SK-N-SH (cell line): ENCODE data around the gene EEF1AKMT1. TPM values are rescaled to one million over a fixed set of nuclear protein-coding genes. Genes with fewer than 3 reads are reported as not detected.

Source experiments
- CTCF ChIA-PET: fragments of 300-600, 350-600 bp; formaldehyde crosslinking; extraction: SDS; loops from one replicate; lab custom pipeline; 2021; lab: Yijun Ruan, JAX
- POLR2A ChIA-PET: fragments of 350-600 bp; sonication (Branson Sonifier 250); formaldehyde crosslinking; extraction: SDS; loops from one replicate; lab custom pipeline; 2020; ENCODE audit warnings: antibody characterized with exemption, inconsistent platforms; lab: Yijun Ruan, JAX
- DNase-seq: peaks from one replicate; pipeline ENCODE4 v3.0.0; 2012
- H2AFZ ChIP-seq: fragments of 200-600 bp; sonication (generic); 2 replicates; pipeline ENCODE4 v1.8.1; 2016; ENCODE audit warnings: antibody characterized with exemption, mild to moderate bottlenecking, low read depth
- H3F3A ChIP-seq: fragments of 200-600 bp; sonication (generic); replicated peaks from 2 replicates; pipeline ENCODE3; 2016; ENCODE audit warnings: antibody characterized with exemption, mild to moderate bottlenecking; ENCODE audit not compliant: insufficient read depth
- H3K27ac ChIP-seq, 2 experiments: fragments of 200-500 bp in 1 of 2; fragments of 200-600 bp in 1 of 2; sonication (Bioruptor generic) in 1 of 2; sonication (generic), shearing (Covaris generic) in 1 of 2; 2 replicates each; pipeline versions ENCODE4 v1.5.1 to v1.6.1; 2014 to 2016; ENCODE audit warnings: low read depth in 2 of 2, inconsistent platforms in 1 of 2, low read length in 1 of 2, mild to moderate bottlenecking in 1 of 2, mixed read lengths in 1 of 2
- H3K27me3 ChIP-seq: fragments of 200-600 bp; sonication (generic), shearing (Covaris generic); 2 replicates; pipeline ENCODE4 v1.6.1; 2016; ENCODE audit warnings: mixed run types; ENCODE audit not compliant: insufficient read depth
- H3K36me3 ChIP-seq, 2 experiments: fragments of 200-500 bp in 1 of 2; fragments of 200-600 bp in 1 of 2; sonication (Bioruptor generic) in 1 of 2; sonication (generic) in 1 of 2; replicated peaks in 1 of 2; 2 replicates each; pipeline versions ENCODE3 to v1.5.1; 2014 to 2016; ENCODE audit warnings: low read length in 1 of 2, mild to moderate bottlenecking in 1 of 2; ENCODE audit not compliant: insufficient read depth in 2 of 2, control insufficient read depth in 1 of 2
- H3K4me1 ChIP-seq, 2 experiments: fragments of 200-500 bp in 1 of 2; fragments of 200-600 bp in 1 of 2; sonication (Bioruptor generic) in 1 of 2; sonication (generic), shearing (Covaris generic) in 1 of 2; 2 replicates each; pipeline versions ENCODE4 v1.5.1 to v1.6.1; 2014 to 2016; ENCODE audit warnings: low read depth in 1 of 2, low read length in 1 of 2, mixed run types in 1 of 2; ENCODE audit not compliant: insufficient read depth in 2 of 2, control insufficient read depth in 1 of 2
- H3K4me2 ChIP-seq: fragments of 200-600 bp; sonication (generic), shearing (Covaris generic); 2 replicates; pipeline ENCODE4 v1.6.1; 2017; ENCODE audit warnings: mixed run types
- H3K4me3 ChIP-seq, 2 experiments: fragments of 200-500 bp in 1 of 2; fragments of 200-600 bp in 1 of 2; sonication (Bioruptor generic) in 1 of 2; sonication (generic), shearing (Covaris generic) in 1 of 2; 2 replicates each; pipeline versions ENCODE4 v1.5.1 to v1.8.1; 2014 to 2016; ENCODE audit warnings: low read depth in 2 of 2, inconsistent platforms in 1 of 2, low read length in 1 of 2, mild to moderate bottlenecking in 1 of 2, mixed read lengths in 1 of 2, moderate library complexity in 1 of 2
- H3K79me2 ChIP-seq: fragments of 200-600 bp; sonication (generic); 2 replicates; pipeline ENCODE4 v1.8.1; 2017; ENCODE audit warnings: mild to moderate bottlenecking; ENCODE audit not compliant: insufficient read depth
- H3K9ac ChIP-seq: fragments of 200-600 bp; sonication (generic); 2 replicates; pipeline ENCODE4 v1.6.1; 2017; ENCODE audit warnings: mixed run types
- H3K9me2 ChIP-seq: fragments of 200-600 bp; sonication (generic); 2 replicates; pipeline ENCODE4 v1.6.1; 2017; ENCODE audit warnings: mixed run types
- H3K9me3 ChIP-seq: fragments of 200-600 bp; sonication (generic); 2 replicates; pipeline ENCODE4 v1.6.1; 2017; ENCODE audit warnings: mixed run types, mild to moderate bottlenecking, moderate library complexity
- H4K20me1 ChIP-seq: fragments of 200-600 bp; sonication (generic); 2 replicates; pipeline ENCODE4 v1.6.1; 2017; ENCODE audit warnings: mild to moderate bottlenecking, mixed run types; ENCODE audit not compliant: insufficient read depth
- ELF1 ChIP-seq: IDR thresholded peaks from 2 replicates; pipeline ENCODE4 v1.4.0; 2012
- EP300 ChIP-seq, 2 experiments: IDR thresholded peaks; 2 replicates each; pipeline versions ENCODE4 v1.4.0 to v1.6.1; 2012; ENCODE audit warnings: borderline replicate concordance in 1 of 2, low read depth in 1 of 2, low read length in 1 of 2
- EZH2phosphoT487 ChIP-seq: fragments of 200-600 bp; sonication (generic); IDR thresholded peaks from 2 replicates; pipeline ENCODE4 v1.6.1; 2017; ENCODE audit warnings: low read depth, mixed run types, mild to moderate bottlenecking, antibody characterized with exemption, moderate library complexity, borderline replicate concordance
- FOXM1 ChIP-seq: IDR thresholded peaks from 2 replicates; pipeline ENCODE4 v1.4.0; 2012; ENCODE audit warnings: low read depth, mild to moderate bottlenecking
- GATA2 ChIP-seq: sonication (generic); formaldehyde crosslinking; IDR thresholded peaks from 2 replicates; pipeline ENCODE4 v1.5.0; 2020; ENCODE audit warnings: mild to moderate bottlenecking, missing genetic modification reagents
- JUND ChIP-seq: IDR thresholded peaks from 2 replicates; pipeline ENCODE4 v1.4.0; 2012
- MXI1 ChIP-seq: IDR thresholded peaks from 2 replicates; pipeline ENCODE4 v1.6.1; 2012; ENCODE audit warnings: mild to moderate bottlenecking, low read depth, low read length, improper control_type of control experiment
- NFIC ChIP-seq: IDR thresholded peaks from 2 replicates; pipeline ENCODE4 v1.4.0; 2012; ENCODE audit warnings: borderline replicate concordance
- NRF1 ChIP-seq: IDR thresholded peaks from 2 replicates; pipeline ENCODE4 v1.6.1; 2012; ENCODE audit warnings: low read depth, mild to moderate bottlenecking, low read length
- POLR2AphosphoS5 ChIP-seq: IDR thresholded peaks from 2 replicates; pipeline ENCODE4 v1.6.1; 2012; ENCODE audit warnings: low read depth, low read length
- SIN3A ChIP-seq: IDR thresholded peaks from 2 replicates; pipeline ENCODE4 v1.6.1; 2012; ENCODE audit warnings: low read depth, mild to moderate bottlenecking, low read length, moderate library complexity, borderline replicate concordance
- SMC3 ChIP-seq: IDR thresholded peaks from 2 replicates; pipeline ENCODE4 v1.6.1; 2012; ENCODE audit warnings: low read depth, low read length, improper control_type of control experiment
- TCF12 ChIP-seq: IDR thresholded peaks from 2 replicates; pipeline ENCODE4 v1.4.0; 2012
- TEAD4 ChIP-seq: IDR thresholded peaks from 2 replicates; pipeline ENCODE4 v1.4.0; 2012; ENCODE audit warnings: mild to moderate bottlenecking, borderline replicate concordance; ENCODE audit not compliant: insufficient read depth
- WGBS: methylation state at CpG from one replicate; pipeline ENCODE4 v1.1.6; 2017; ENCODE audit warnings: low lambda C conversion rate; 5-methylcytosine and 5-hydroxymethylcytosine counted together
- polyA plus RNA-seq, 3 experiments: library from polyadenylated mRNA; depleted of rRNA; stranded (reverse); fragments of >200 nt; gene quantifications; 2 replicates each; pipeline ENCODE4 v1.2.3, GENCODE V29; 2012
- TF ChIP-seq, protein P1 (sequence below): IDR thresholded peaks from 2 replicates; pipeline ENCODE4 v1.4.0; 2012; ENCODE audit warnings: low read depth
- TF ChIP-seq, protein P2 (sequence below): fragments of 200-600 bp; sonication (generic); IDR thresholded peaks from 2 replicates; pipeline ENCODE4 v1.6.1; 2017; ENCODE audit warnings: antibody characterized with exemption, mild to moderate bottlenecking, moderate library complexity
- TF ChIP-seq, protein P3 (sequence below): fragments of 150-350 bp; IDR thresholded peaks from 2 replicates; pipeline ENCODE4 v1.6.1; 2016; ENCODE audit warnings: mild to moderate bottlenecking, low read depth, low read length

Gene EEF1AKMT1
- polyA plus RNA-seq, 1 of the 3 experiments (the other 2 are of a cell fraction), result 4.2 TPM

DNA sequence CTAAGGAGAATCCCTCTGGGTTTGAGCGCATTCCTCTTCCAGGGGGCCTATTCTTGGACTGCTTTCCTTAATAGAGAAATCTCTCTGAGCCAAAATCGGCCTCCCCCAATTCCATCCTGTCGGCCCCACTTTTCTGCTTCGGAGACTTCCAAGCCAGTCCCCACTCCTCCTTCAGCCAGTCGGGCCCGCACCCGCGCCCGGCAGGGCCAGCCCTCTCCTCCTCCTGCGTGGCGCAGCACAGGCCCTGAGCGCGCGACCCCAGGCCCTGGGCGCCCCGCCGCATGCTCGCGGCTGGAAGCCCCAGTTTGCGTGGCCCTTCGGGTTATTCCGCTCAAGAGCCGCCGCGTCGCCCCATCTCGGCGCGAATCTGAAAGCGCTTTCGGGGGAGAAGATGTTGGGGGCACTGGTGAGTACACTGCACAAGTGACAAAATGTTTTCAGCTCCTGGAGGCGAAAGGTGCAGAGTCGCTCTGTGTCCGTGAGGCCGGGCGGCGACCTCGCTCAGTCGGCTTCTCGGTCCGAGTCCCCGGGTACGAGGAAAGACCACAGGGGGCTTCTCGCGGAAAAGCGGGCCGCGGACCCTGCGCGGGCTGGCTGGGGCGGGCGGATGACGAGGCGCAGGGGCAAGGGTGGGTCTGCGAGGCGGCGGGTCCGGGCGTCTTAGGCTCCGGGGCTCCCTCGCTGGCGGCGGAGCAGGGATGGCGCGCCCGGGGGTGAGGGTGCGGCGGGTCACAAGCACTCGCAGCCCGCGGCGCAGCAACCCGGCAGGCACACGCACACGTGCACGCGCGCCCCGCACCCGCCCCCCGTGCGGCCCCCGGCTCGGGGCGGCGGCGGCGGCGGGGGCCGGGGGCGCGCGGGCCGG, 70.6 kb downstream of the EEF1AKMT1 start, which contains the start of gene IL17D:
IL17D (plus strand) TSS at position 785 of the 865 bp plus-strand sequence. CDS start 303 bp downstream, outside the sequence.
- POLR2A ChIA-PET, result interaction anchor here (0.9 to 1.0 kb wide), 2 partner anchors 222 to 900 kb away, joined by 3 read pairs; partner anchors contain the start of gene MICU2
- H3K9ac ChIP-seq, result peak within 1 kb of the TSS; percentile 70
- H4K20me1 ChIP-seq, result no peaks in the 10 kb centered on the region
- peak; percentile 76 for DNase-seq
- no peaks in the 10 kb centered on the region for H3K79me2 ChIP-seq
- H3K27ac ChIP-seq, result peak within 1 kb of the TSS in 1 of 2 experiments; percentile 46; a peak in 1 of 4 replicates
- no peaks in the 10 kb centered on the region for H3K36me3 ChIP-seq
- H3K9me2 ChIP-seq, result no peaks in the 10 kb centered on the region
- peak within 1 kb of the TSS; percentile 94 for H2AFZ ChIP-seq
- H3K4me1 ChIP-seq, result peaks cover 5 to 9% of the 10 kb centered on the region in 2 experiments; a peak in 2 of 4 replicates
- H3K9me3 ChIP-seq, result no peaks in the 10 kb centered on the region
- peak within 1 kb of the TSS; percentile 70 to 86 for H3K4me3 ChIP-seq
- no peaks in the 10 kb centered on the region for H3K27me3 ChIP-seq
- TF ChIP-seq, protein P1, sequence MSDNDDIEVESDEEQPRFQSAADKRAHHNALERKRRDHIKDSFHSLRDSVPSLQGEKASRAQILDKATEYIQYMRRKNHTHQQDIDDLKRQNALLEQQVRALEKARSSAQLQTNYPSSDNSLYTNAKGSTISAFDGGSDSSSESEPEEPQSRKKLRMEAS, result no peak
- TF ChIP-seq NRF1 (0 out of 2 replicates have a peak, but pooled peaks have one; percentile 3), JUND (no peak), SMC3 (peak; percentile 1; the same call in 1 of the 2 replicates), MXI1 (0 out of 2 replicates have a peak, but pooled peaks have one; percentile 30), FOXM1 (no peak)
- TF ChIP-seq, protein P2, sequence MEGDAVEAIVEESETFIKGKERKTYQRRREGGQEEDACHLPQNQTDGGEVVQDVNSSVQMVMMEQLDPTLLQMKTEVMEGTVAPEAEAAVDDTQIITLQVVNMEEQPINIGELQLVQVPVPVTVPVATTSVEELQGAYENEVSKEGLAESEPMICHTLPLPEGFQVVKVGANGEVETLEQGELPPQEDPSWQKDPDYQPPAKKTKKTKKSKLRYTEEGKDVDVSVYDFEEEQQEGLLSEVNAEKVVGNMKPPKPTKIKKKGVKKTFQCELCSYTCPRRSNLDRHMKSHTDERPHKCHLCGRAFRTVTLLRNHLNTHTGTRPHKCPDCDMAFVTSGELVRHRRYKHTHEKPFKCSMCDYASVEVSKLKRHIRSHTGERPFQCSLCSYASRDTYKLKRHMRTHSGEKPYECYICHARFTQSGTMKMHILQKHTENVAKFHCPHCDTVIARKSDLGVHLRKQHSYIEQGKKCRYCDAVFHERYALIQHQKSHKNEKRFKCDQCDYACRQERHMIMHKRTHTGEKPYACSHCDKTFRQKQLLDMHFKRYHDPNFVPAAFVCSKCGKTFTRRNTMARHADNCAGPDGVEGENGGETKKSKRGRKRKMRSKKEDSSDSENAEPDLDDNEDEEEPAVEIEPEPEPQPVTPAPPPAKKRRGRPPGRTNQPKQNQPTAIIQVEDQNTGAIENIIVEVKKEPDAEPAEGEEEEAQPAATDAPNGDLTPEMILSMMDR, result peak; percentile 11
- TF ChIP-seq, all 33 proteins: peak for 4
- CTCF ChIA-PET, result interaction anchor here (0.7 to 2.3 kb wide), 11 partner anchors 12 to 222 kb away, joined by 3 to 11 read pairs (median 4); no protein-coding TSS in a partner anchor
- Histone ChIP-seq H3K4me2 (peak within 1 kb of the TSS; percentile 100), H3F3A (peaks cover 3% of the 10 kb centered on the region)
- 28% methylated on average over 3 of the region's 94 CpGs for WGBS

DNA sequence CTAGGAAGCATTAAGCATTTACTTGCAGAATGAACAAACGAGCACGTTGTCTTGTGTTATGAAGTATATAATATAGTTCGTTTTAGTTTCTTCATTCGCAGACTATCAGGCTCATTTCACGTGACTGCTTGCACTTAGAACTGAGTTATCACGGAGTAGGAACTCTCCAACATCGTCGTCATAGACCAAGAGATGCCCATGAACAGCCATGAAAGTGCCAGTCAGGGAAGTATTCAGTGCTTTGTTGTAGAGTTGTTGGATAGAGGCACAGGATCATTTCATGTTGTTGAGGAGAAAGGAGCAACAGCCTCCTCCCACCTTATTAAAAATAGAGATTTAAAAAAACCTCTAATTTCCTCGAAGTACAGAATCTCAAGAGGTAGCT, 71.2 kb downstream of the EEF1AKMT1 start:
- Histone ChIP-seq H3K9ac (peak overlapping the region; percentile 70; the same call in 1 of the 2 replicates), H2AFZ (peak overlapping the region; percentile 94), H3K79me2 (no peaks in the 10 kb centered on the region), H3K9me3 (no peaks in the 10 kb centered on the region), H3K27ac (no peak overlapping the region), H3K4me3 (peak overlapping the region; percentile 70 to 86; a peak in 3 of 4 replicates), H4K20me1 (no peaks in the 10 kb centered on the region), H3K4me1 (peaks cover 5 to 9% of the 10 kb centered on the region in 2 experiments; a peak in 2 of 4 replicates), H3K27me3 (no peaks in the 10 kb centered on the region), H3F3A (no peaks in the 10 kb centered on the region), H3K36me3 (no peaks in the 10 kb centered on the region)
- CTCF ChIA-PET, result interaction anchor here (1.0 to 2.3 kb wide), 7 partner anchors 9 to 207 kb away, joined by 3 to 11 read pairs (median 4); no protein-coding TSS in a partner anchor
- DNase-seq, result no peak
- TF ChIP-seq, protein P3, sequence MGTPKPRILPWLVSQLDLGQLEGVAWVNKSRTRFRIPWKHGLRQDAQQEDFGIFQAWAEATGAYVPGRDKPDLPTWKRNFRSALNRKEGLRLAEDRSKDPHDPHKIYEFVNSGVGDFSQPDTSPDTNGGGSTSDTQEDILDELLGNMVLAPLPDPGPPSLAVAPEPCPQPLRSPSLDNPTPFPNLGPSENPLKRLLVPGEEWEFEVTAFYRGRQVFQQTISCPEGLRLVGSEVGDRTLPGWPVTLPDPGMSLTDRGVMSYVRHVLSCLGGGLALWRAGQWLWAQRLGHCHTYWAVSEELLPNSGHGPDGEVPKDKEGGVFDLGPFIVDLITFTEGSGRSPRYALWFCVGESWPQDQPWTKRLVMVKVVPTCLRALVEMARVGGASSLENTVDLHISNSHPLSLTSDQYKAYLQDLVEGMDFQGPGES, result no peak
- TF ChIP-seq EP300 (IDR thresholded peaks at IDR 0.05; ENCODE audit: borderline replicate concordance in 1 of 2, low read depth in 1 of 2, low read length in 1 of 2) (no peak), TCF12 (no peak), EZH2phosphoT487 (no peak), NFIC (no peak), JUND (no peak), POLR2AphosphoS5 (no peak), NRF1 (no peak), ELF1 (no peak), TEAD4 (no peak), SIN3A (no peak), GATA2 (CRISPR knock-in tag) (no peak)
- TF ChIP-seq, protein P1, result no peak
- TF ChIP-seq, all 33 proteins: peak for 0
- Histone ChIP-seq H3K9me2 (no peaks in the 10 kb centered on the region), H3K4me2 (peak overlapping the region; percentile 100)
- WGBS, result 91% methylated on average over 9 of the region's 9 CpGs
- POLR2A ChIA-PET, result interaction anchor here (0.9 kb wide), 1 partner anchor 223 kb away, joined by 3 read pairs; no protein-coding TSS in a partner anchor
